ENCODE data around the gene ZNF804A.

GRCh38 chr2:184679219-184680018 is 81.1 kb downstream of the ZNF804A start:
- no peak for TF ChIP-seq CTCF (IDR thresholded peaks at IDR 0.05)
- no peak for TF ChIP-seq POLR2A (IDR thresholded peaks at IDR 0.05)

Data from esophagus squamous epithelium (tissue), 4 donors.